NCI-H82 treated with DMSO at 0.1 percent for 48 hours (cell line): ENCODE data around the gene TK2.
"Not testable (repeated sequence)": the region's sequence is repeated elsewhere in the genome, so short reads cannot be mapped to it uniquely, and the experiment has no call there.

ENCODE experiments used
- DNase-seq: peaks from one replicate; lab custom pipeline; 2025; ENCODE audit not compliant: unreplicated experiment; lab: John Stamatoyannopoulos, UW

Gene TK2

DNA sequence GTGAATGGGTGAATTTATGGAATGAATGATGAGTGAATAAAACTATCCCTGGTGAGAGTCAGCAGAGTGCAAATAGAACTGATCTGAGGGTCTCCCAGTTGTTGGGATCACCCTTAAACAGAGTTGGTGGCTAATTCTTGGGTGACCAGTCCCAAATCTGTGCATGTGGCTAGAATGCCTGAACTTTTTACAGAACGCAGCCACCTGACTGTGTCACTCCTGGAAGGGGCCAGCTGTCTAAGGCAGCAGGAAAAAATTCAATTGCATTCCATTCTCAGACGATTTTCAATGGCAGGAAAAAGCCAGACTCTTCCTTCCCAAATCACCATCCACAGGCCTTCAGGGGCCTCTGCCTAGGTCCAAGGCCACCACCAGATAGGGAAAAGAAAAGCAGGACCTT lies 79.4 kb downstream of the TK2 start:
- DNase-seq, result no peak

DNA sequence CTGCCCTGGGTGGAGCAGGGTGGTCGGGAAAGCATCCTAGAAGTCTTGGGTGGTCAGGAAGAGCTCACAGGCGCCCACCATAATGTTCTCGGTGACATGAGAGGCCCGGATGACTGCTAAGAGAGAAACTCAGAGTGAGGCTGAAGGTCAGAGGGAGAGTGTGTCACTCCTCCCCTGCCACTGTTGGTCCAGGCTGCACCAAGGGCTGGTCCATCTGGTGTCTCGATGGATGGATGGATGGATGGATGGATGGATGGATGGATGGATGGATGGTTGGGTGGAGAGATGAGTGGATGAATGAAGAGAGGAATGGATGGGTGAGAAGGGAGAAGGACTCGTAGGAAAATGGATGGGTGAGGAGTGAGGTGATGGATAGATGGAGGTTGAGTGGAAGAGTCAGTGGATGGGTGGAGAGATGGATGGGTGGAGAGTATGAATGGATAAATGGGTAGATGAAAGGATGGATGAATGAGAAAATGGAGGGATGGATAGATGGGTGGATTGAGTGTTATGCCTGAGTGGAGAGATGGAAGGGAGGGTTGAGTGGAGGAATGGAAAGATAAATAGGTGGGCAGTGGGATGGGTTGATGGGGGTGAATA lies 79.9 kb downstream of the TK2 start:
- DNase-seq, result no peak

DNA sequence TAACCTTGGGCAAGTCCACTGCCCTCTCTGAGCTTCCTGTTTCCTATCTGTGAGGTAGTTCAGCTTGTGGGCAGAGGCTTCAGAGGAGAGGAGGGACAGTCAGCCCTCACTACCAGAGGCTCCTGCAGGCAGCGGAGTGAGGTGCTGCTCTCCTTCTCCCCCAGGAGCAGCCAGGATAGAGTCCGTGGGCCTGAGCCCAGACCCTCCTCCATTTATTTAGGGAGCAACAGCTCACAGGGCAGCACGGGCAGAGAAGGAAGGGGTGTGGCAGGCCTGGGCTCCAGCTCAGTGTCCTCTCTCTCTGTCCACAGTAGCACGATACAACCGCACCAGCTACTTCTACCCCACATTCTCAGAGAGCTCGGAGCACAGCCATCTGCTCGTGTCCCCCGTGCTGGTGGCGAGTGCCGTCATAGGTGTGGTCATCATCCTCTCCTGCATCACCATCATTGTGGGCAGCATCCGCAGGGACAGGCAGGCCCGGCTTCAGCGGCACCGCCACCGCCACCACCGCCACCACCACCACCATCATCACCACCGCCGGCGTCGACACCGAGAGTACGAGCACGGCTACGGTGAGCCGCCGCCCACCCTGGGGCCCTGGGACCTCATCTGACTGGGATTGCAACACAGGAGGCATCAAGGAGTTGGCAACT lies 80.5 kb downstream of the TK2 start:
- DNase-seq, result no peak

DNA sequence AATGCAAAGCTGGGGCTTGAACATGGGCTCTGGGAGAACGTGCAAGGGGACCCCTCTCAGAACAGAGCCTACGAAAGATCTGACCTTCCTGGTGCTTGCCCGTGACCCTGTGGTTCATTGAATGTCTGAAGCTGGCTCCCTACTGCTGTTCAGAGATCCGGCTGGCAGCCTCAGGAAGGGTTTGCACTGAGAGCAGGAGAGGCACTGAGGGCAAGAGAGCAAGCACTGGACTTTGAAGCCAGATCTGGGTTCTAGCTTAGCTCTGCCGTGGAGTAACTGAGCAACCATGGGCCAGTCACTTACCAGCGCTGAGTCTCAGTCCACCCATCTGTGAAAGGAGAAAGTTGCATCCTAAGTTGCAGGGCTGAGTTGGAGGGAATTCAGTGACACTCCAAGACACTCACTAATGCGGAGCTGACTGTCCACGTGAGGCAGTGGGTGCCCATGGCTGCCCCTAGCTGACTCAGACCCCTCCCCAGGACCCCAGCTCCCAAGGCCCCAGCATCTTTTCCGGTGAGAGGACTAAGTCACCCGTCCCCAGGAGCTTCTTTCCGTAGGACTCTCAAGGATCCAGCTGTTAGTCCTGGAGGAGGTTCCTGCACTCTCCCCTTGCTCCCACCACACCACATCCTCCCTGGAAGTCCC lies 81.5 kb downstream of the TK2 start:
- DNase-seq, result no peak

DNA sequence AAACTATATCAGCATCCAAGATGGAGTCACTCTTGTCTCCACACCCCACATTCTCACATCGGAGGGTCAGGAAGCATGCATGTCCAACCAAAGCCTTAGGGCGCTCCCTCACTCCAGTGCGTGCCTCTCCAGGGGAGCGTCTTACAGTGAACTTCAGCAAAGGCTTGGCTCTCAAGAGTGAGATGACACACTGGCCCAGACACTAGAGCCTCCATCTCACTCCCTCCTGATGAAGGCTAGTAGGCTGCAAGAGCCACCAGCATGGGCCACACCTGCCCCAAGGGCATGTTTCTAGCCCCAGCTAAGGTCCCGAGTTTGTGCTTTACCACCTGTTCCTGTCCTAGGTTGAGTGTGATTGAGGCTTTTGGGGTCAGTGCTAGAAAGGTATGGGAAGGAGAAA lies 82.3 kb downstream of the TK2 start:
- DNase-seq, result no peak

DNA sequence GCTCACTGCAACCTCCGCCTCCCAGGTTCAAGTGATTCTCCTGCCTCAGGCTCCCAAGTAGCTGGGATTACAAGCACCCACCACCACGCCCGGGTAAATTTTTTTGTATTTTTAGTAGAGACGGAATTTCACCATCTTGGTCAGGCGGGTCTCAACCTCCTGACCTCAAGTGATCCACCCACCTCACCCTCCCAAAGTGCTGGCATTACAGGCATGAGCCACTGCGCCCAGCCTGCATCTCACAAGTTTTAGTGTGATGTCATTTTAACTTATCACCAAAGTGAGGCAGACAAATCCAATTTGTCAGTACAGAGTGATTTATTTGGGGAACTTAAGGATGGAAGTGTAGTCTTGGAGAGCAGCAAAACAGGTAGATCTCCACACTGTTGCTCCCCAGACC lies 83.3 kb downstream of the TK2 start:
- not testable (repeated sequence) for DNase-seq

DNA sequence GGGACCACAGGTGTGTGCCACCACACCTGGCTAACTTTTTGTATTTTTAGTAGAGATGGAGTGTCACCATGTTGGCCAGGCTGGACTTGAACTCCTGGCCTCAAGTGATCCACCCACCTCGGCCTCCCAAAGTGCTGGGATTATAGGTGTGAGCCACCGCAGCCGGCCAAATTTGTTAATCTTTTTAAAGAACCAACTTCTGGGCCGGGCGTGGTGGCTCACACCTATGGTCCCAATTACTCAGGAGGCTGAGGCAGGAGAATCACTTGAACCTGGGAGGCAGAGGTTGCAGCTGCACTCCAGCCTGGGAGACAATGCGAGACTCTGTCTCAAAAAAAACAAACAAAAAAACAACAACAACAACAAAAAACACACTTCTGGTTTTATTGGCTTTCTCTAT lies 84.0 kb downstream of the TK2 start:
- DNase-seq, result not testable (repeated sequence)

DNA sequence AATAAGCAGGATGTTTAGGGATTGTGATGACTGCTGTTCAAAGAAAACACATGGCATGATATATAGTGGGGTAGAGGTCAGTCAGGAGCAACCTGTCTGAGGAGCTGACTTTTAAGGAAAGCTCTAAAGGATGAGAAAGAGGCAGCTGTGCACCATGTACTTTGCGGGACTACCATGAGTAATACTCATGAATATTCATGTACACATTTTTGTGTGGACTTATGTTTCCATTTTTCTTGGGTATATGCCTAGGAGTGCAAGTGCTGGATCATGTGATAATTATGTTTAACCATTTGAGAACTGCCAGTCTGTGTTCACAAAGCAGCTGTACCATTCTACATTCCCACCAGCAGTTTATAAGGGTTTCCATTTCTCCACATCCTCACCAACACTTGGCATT lies 87.0 kb downstream of the TK2 start:
- DNase-seq, result no peak

DNA sequence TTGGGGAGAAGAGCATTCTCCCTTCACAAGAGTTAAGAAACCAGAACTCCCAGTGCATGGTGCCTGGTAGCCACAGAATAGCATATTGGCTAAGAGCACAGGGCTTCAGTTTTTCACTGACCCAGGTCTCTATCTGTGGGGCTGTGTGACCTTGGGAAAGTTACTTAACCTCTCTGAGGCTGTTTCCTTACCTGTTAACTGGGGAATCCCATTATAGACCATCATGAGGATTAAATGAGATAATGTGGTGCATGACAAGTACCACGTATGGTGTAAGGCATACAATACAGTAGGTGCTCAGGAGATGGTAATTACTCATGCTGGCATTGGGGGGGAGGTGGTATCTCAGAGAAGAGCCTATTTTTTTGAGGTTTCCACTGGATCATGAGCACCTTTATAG lies 89.2 kb downstream of the TK2 start:
- DNase-seq, result no peak

DNA sequence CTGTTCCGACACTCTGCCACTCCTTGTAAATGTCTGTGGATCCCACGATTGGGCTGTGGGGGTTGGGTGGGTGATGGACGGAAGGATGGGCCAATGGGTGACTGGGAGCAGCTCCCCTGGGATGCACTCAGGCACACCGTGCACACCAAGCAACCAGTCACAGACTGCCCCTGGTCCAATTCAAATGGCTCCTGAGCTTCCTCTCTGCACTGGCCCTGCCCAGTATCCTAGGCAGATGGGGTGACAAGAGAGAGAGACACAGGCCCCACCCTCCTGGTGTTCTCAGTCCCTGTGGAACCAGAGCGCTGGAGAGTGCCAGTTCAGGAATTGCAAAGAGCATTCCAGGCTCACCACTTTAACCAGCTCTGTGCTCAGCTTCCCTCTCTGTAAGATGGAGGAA lies 90.0 kb downstream of the TK2 start:
- no peak for DNase-seq

DNA sequence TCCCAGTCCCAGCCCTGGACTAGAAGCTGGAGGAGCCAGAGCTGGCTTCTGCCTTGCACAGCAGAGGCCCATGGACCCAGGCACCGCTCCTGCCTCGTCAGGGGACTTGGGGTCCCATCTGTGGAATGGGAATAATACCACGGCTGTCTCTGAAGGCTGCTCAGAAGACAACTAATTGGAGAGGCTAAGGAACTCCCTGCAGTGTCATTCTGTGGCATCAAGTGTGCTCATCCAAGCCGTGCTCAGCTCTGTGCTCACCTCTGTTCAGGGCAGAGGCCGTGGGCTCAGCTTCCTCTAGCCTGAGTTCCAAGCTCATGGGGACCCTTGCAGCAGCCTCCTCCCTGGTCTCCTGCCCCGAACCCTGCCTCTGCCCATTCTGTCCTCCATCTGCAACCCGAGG lies 91.1 kb downstream of the TK2 start:
- no peak for DNase-seq

DNA sequence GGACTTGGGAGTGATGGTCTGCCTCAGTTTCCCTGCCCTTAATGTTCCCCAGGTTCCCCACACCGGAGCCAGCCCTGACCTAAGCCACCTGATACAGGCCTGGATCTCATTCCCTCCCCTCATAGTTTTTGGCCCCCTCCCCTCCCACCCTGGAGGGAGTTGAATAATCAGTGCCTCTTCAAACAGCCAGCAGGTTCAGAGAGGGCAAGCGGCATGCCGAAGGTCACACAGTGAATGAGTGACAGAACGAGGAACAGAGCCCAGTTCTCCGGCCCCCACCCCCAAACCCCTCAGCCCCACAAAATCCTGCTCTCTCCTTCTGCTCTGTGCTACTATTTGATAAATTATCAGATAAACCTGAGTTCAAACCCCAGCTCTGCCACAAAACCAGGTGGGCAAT lies 91.6 kb downstream of the TK2 start:
- no peak for DNase-seq
